A549 (cell line): ENCODE data around the gene NDUFV2. TPM values are rescaled to one million over a fixed set of nuclear protein-coding genes. Genes with fewer than 3 reads are reported as not detected.
A peak's percentile ranks its signal among the peaks of the same experiment; 100 is the strongest.

Experiments used
- ATAC-seq, 2 experiments: fragments of 200-7000 bp in 1 of 2; fragments of >200 bp in 1 of 2; cut with Nextera tagmentation in 1 of 2; cut with Tn5 transposase in 1 of 2; 3 replicates each; pipeline versions ENCODE4 v1.8.0 to v1.9.1; 2018 to 2020; ENCODE audit warnings: mild to moderate bottlenecking in 1 of 2, moderate library complexity in 1 of 2
- CTCF ChIA-PET: fragments of 300-600 bp; sonication (Branson Sonifier 250); formaldehyde crosslinking; extraction: SDS; loops from one replicate; lab custom pipeline; 2021; ENCODE audit warnings: antibody characterized with exemption, inconsistent platforms; lab: Yijun Ruan, JAX
- POLR2A ChIA-PET: fragments of 350-600 bp; formaldehyde crosslinking; extraction: SDS; loops from one replicate; lab custom pipeline; 2021; ENCODE audit warnings: antibody characterized with exemption, inconsistent platforms; lab: Yijun Ruan, JAX
- DNase-seq, 2 experiments: peaks; one replicate each; pipeline versions ENCODE4 v3.0.0 to v3.0.0-alpha.2; 2011 to 2016; ENCODE audit warnings: low read depth in 1 of 2, low spot score in 1 of 2
- FAIRE-seq: peaks from 2 replicates; lab custom pipeline; 2011; peaks lifted over from hg19 to GRCh38; lab: Jason Lieb, UNC
- H3K27ac ChIP-seq, 2 experiments: fragments of >200 bp; sonication (Bioruptor Twin); formaldehyde crosslinking; 3 replicates each; pipeline ENCODE4 v1.5.1; 2016 to 2017
- H3K4me1 ChIP-seq: fragments of >200 bp; sonication (Bioruptor Twin); formaldehyde crosslinking; 3 replicates; pipeline ENCODE4 v1.6.1; 2016
- H3K4me2 ChIP-seq: fragments of >200 bp; sonication (Bioruptor Twin); formaldehyde crosslinking; 3 replicates; pipeline ENCODE4 v1.6.1; 2016
- H3K4me3 ChIP-seq: fragments of >200 bp; sonication (Bioruptor Twin); formaldehyde crosslinking; 3 replicates; pipeline ENCODE4 v1.5.1; 2016
- H3K9me3 ChIP-seq: fragments of >200 bp; sonication (Bioruptor Twin); formaldehyde crosslinking; 3 replicates; pipeline ENCODE4 v1.6.1; 2016
- CHD4 ChIP-seq: fragments of 200-600 bp; sonication (generic); IDR thresholded peaks from 2 replicates; pipeline ENCODE4 v1.6.1; 2016; ENCODE audit warnings: antibody characterized with exemption, mild to moderate bottlenecking, borderline replicate concordance
- EHF ChIP-seq: fragments of 250-450 bp; sonication (Bioruptor Pico); IDR thresholded peaks from 2 replicates; pipeline ENCODE4 v1.5.0; 2020; ENCODE audit warnings: mild to moderate bottlenecking
- EP300 ChIP-seq, 2 experiments: fragments of >200 bp; sonication (Bioruptor Twin); formaldehyde crosslinking; IDR thresholded peaks; 2 replicates in 1 of 2; 3 replicates in 1 of 2; pipeline ENCODE4 v1.6.1; 2016 to 2017
- ESRRA ChIP-seq: fragments of 150-350 bp; IDR thresholded peaks from 2 replicates; pipeline ENCODE4 v1.6.1; 2014; ENCODE audit warnings: mild to moderate bottlenecking, low read length, borderline replicate concordance
- FOSB ChIP-seq: fragments of 250-450 bp; sonication (Bioruptor Pico); IDR thresholded peaks from 2 replicates; pipeline ENCODE4 v1.5.0; 2020; ENCODE audit warnings: mild to moderate bottlenecking, moderate library complexity
- HMGXB4 ChIP-seq: fragments of 250-450 bp; sonication (Bioruptor Pico); IDR thresholded peaks from 2 replicates; pipeline ENCODE4 v1.5.0; 2021; ENCODE audit warnings: mild to moderate bottlenecking, moderate library complexity, borderline replicate concordance
- HOXB5 ChIP-seq: fragments of 250-450 bp; sonication (Bioruptor Pico); IDR thresholded peaks from 2 replicates; pipeline ENCODE4 v1.5.0; 2020; ENCODE audit warnings: mild to moderate bottlenecking, moderate library complexity
- KDM1A ChIP-seq: fragments of 200-600 bp; sonication (generic); IDR thresholded peaks from 2 replicates; pipeline ENCODE4 v1.6.1; 2016; ENCODE audit warnings: low read depth, mild to moderate bottlenecking
- KDM5A ChIP-seq: fragments of 200-600 bp; sonication (generic); IDR thresholded peaks from 2 replicates; pipeline ENCODE4 v1.6.1; 2016; ENCODE audit warnings: antibody characterized with exemption, mild to moderate bottlenecking
- PBX3 ChIP-seq: IDR thresholded peaks from 2 replicates; pipeline ENCODE4 v1.6.1; 2012
- RAD21 ChIP-seq, 2 experiments: fragments of >200 bp in 1 of 2; sonication (Bioruptor Twin) in 1 of 2; formaldehyde crosslinking in 1 of 2; IDR thresholded peaks in 1 of 2; conservative IDR thresholded peaks in 1 of 2; 2 replicates in 1 of 2; 3 replicates in 1 of 2; pipeline ENCODE4 v1.6.1; 2012 to 2018; ENCODE audit warnings: inconsistent platforms in 1 of 2
- RFX5 ChIP-seq: fragments of 450-650 bp; IDR thresholded peaks from 2 replicates; pipeline ENCODE4 v1.7.1; 2014; ENCODE audit warnings: antibody characterized with exemption, mild to moderate bottlenecking, moderate library complexity
- SMC3 ChIP-seq: fragments of >200 bp; sonication (Bioruptor Twin); formaldehyde crosslinking; IDR thresholded peaks from 3 replicates; pipeline ENCODE4 v1.6.1; 2018; ENCODE audit warnings: inconsistent platforms
- TFCP2L1 ChIP-seq: fragments of 250-450 bp; sonication (Bioruptor Pico); IDR thresholded peaks from 2 replicates; pipeline ENCODE4 v1.5.0; 2021; ENCODE audit warnings: mild to moderate bottlenecking
- ZSCAN20 ChIP-seq: fragments of 250-450 bp; sonication (Bioruptor Pico); IDR thresholded peaks from 2 replicates; pipeline ENCODE4 v1.8.0; 2022; ENCODE audit warnings: mild to moderate bottlenecking, moderate library complexity
- WGBS: methylation state at CpG from one replicate; pipeline ENCODE4 v1.1.6; 2017; ENCODE audit errors: missing lambda C conversion rate; 5-methylcytosine and 5-hydroxymethylcytosine counted together
- polyA plus RNA-seq, 4 experiments: library from polyadenylated mRNA; depleted of rRNA in 3 of 4; stranded (reverse); fragments of >200 nt; fragmentation: RNase III in 1 of 4; extraction: RNeasy Plus Mini Kit Qiagen cat#74134 plus additional on column Dnase treatment in 1 of 4; gene quantifications; 2 replicates in 3 of 4; 3 replicates in 1 of 4; pipeline ENCODE4 v1.2.3, GENCODE V29; 2011 to 2017
- TF ChIP-seq, protein P1 (sequence below): fragments of 150-350 bp; IDR thresholded peaks from 2 replicates; pipeline ENCODE4 v1.6.1; 2014; ENCODE audit warnings: low read depth, mild to moderate bottlenecking, low read length
- TF ChIP-seq, protein P2 (sequence below): fragments of >200 bp; sonication (Bioruptor Twin); formaldehyde crosslinking; IDR thresholded peaks from 2 replicates; pipeline ENCODE4 v1.6.1; 2016
- TF ChIP-seq, protein P3 (sequence below): fragments of >200 bp; sonication (Bioruptor Twin); formaldehyde crosslinking; IDR thresholded peaks from 3 replicates; pipeline ENCODE4 v1.6.1; 2016
- TF ChIP-seq, protein P4 (sequence below): fragments of >200 bp; sonication (Bioruptor Twin); formaldehyde crosslinking; IDR thresholded peaks from 3 replicates; pipeline ENCODE4 v1.5.1; 2016
- TF ChIP-seq, protein P5 (sequence below): fragments of 450-650 bp; IDR thresholded peaks from 2 replicates; pipeline ENCODE4 v1.6.1; 2014; ENCODE audit warnings: antibody characterized with exemption

The NDUFV2 gene
- polyA plus RNA-seq, 2 of the 4 experiments (the other 2 are of a cell fraction), result 115 to 180 TPM

GRCh38 chr18:9146224-9146623 lies 43.7 kb downstream of the NDUFV2 start:
- FAIRE-seq, result no peak
- no peak for ATAC-seq
- DNase-seq, result no peak
- WGBS, result 87% methylated on average over 1 of the region's 1 CpG
- no peak overlapping the region for H3K4me2 ChIP-seq
- TF ChIP-seq EHF (no peak), RAD21 (conservative IDR thresholded peaks at IDR 0.05 in 1 of 2, IDR thresholded peaks at IDR 0.05 in 1 of 2) (no peak), KDM1A (no peak), CHD4 (no peak), KDM5A (no peak), EP300 (IDR thresholded peaks at IDR 0.05) (no peak), ESRRA (no peak), RFX5 (no peak), PBX3 (no peak), HMGXB4 (CRISPR knock-in tag) (no peak)
- TF ChIP-seq, protein P1, sequence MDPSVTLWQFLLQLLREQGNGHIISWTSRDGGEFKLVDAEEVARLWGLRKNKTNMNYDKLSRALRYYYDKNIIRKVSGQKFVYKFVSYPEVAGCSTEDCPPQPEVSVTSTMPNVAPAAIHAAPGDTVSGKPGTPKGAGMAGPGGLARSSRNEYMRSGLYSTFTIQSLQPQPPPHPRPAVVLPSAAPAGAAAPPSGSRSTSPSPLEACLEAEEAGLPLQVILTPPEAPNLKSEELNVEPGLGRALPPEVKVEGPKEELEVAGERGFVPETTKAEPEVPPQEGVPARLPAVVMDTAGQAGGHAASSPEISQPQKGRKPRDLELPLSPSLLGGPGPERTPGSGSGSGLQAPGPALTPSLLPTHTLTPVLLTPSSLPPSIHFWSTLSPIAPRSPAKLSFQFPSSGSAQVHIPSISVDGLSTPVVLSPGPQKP, result no peak
- TF ChIP-seq, protein P2, sequence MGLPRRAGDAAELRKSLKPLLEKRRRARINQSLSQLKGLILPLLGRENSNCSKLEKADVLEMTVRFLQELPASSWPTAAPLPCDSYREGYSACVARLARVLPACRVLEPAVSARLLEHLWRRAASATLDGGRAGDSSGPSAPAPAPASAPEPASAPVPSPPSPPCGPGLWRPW, result no peak
- TF ChIP-seq, all 56 proteins: peak for 0
- POLR2A ChIA-PET, result no interaction called here
- CTCF ChIA-PET, result interaction anchor here (0.7 to 2.8 kb wide), 2 partner anchors 9 to 72 kb away, joined by 3 to 17 read pairs; partner anchors contain the start of gene ANKRD12
- no peaks in the 10 kb centered on the region for H3K9me3 ChIP-seq
- peaks cover 47% of the 10 kb centered on the region for H3K4me1 ChIP-seq
- H3K27ac ChIP-seq, result 0 out of 6 replicates have a peak overlapping the region, but pooled peaks of 1 of the 2 experiments have one; percentile 44
- no peak overlapping the region for H3K4me3 ChIP-seq

DNA sequence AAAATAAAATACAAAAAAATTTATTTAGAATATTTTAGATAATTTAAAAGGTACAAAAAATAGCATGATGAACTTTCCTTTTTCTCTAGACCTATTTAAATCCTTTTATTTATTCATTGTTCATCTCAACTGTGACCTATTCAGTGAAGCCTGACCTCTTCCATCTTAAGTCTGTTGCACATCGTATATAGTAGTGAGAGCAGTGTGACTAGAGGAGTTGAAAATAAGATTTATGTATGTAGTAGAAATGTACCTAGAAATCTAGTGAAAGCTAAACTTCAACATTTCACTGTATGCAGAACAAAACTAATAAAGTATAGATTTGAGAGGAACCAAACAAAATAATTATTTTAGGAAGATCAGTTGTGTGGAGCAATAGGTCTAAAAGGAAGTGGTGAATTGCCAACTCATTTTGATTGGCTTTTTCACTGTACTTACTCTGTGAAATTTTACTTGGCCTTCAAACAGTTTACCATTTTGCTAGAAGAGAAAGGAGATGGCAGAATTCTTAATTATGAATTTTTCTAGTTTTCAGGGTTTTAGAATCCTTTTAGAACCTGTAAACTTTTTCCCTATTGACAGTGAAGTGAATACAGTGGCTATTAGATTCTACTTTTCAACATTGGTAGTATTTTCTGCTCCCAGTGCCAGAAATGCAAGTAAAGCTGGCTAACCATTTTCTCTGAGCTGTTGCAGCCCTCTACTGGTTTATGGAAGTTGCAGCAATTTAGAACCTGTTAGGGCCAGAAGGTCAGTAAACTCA lies 45.1 kb downstream of the NDUFV2 start:
- Histone ChIP-seq H3K4me2 (peak overlapping the region; percentile 49), H3K4me3 (no peak overlapping the region), H3K9me3 (no peaks in the 10 kb centered on the region), H3K4me1 (peaks cover 46% of the 10 kb centered on the region), H3K27ac (peak overlapping the region; percentile 12 to 33; a peak in 2 of 6 replicates)
- WGBS, result 6% methylated on average over 1 of the region's 1 CpG
- CTCF ChIA-PET, result interaction anchor here (1.0 to 2.8 kb wide), 7 partner anchors 8 to 80 kb away, joined by 3 to 17 read pairs (median 3); no protein-coding TSS in a partner anchor
- FAIRE-seq (no peak), ATAC-seq (peak; percentile 84 to 86), DNase-seq (peak; percentile 41 to 75)
- no peak for TF ChIP-seq TFCP2L1 (CRISPR knock-in tag)
- TF ChIP-seq, protein P3, sequence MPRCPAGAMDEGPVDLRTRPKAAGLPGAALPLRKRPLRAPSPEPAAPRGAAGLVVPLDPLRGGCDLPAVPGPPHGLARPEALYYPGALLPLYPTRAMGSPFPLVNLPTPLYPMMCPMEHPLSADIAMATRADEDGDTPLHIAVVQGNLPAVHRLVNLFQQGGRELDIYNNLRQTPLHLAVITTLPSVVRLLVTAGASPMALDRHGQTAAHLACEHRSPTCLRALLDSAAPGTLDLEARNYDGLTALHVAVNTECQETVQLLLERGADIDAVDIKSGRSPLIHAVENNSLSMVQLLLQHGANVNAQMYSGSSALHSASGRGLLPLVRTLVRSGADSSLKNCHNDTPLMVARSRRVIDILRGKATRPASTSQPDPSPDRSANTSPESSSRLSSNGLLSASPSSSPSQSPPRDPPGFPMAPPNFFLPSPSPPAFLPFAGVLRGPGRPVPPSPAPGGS, result no peak
- TF ChIP-seq FOSB (CRISPR knock-in tag), result no peak
- TF ChIP-seq RAD21 (conservative IDR thresholded peaks at IDR 0.05 in 1 of 2, IDR thresholded peaks at IDR 0.05 in 1 of 2), result peak; percentile 83 to 84
- no peak for TF ChIP-seq ZSCAN20
- TF ChIP-seq PBX3, result no peak
- TF ChIP-seq, protein P4, sequence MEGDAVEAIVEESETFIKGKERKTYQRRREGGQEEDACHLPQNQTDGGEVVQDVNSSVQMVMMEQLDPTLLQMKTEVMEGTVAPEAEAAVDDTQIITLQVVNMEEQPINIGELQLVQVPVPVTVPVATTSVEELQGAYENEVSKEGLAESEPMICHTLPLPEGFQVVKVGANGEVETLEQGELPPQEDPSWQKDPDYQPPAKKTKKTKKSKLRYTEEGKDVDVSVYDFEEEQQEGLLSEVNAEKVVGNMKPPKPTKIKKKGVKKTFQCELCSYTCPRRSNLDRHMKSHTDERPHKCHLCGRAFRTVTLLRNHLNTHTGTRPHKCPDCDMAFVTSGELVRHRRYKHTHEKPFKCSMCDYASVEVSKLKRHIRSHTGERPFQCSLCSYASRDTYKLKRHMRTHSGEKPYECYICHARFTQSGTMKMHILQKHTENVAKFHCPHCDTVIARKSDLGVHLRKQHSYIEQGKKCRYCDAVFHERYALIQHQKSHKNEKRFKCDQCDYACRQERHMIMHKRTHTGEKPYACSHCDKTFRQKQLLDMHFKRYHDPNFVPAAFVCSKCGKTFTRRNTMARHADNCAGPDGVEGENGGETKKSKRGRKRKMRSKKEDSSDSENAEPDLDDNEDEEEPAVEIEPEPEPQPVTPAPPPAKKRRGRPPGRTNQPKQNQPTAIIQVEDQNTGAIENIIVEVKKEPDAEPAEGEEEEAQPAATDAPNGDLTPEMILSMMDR, result peak; percentile 71
- peak; percentile 67 for TF ChIP-seq SMC3
- TF ChIP-seq HOXB5 (CRISPR knock-in tag), result no peak
- TF ChIP-seq, protein P5, sequence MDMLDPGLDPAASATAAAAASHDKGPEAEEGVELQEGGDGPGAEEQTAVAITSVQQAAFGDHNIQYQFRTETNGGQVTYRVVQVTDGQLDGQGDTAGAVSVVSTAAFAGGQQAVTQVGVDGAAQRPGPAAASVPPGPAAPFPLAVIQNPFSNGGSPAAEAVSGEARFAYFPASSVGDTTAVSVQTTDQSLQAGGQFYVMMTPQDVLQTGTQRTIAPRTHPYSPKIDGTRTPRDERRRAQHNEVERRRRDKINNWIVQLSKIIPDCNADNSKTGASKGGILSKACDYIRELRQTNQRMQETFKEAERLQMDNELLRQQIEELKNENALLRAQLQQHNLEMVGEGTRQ, result no peak
- POLR2A ChIA-PET, result interaction anchor here (1.0 kb wide), 2 partner anchors 11 to 12 kb away, joined by 3 to 6 read pairs; partner anchors contain the start of gene ANKRD12
